CD4-positive, alpha-beta T cell (primary cell): ENCODE results near the gene TNFAIP1. TPM values are rescaled to one million over a fixed set of nuclear protein-coding genes. Genes with fewer than 3 reads are reported as not detected.

Source experiments
- ATAC-seq: fragments of 200-7000 bp; cut with Tn5 transposase; one replicate; pipeline ENCODE4 v1.10.0; 2022; ENCODE audit warnings: mild to moderate bottlenecking; ENCODE audit not compliant: poor library complexity
- CTCF ChIA-PET: fragments of 350-600 bp; sonication (Branson Sonifier 250); formaldehyde crosslinking; loops from one replicate; lab custom pipeline; 2021; ENCODE audit warnings: antibody characterized with exemption, inconsistent platforms; lab: Charles Lee
- POLR2A ChIA-PET: fragments of 350-600 bp; sonication (Branson Sonifier 250); formaldehyde crosslinking; loops from one replicate; lab custom pipeline; 2021; ENCODE audit warnings: antibody characterized with exemption, inconsistent platforms; lab: Charles Lee
- DNase-seq, 14 experiments: peaks; one replicate each; pipeline ENCODE4 v3.0.0-alpha.2; 2013 to 2020; ENCODE audit warnings: mixed read lengths in 2 of 14
- H3K27ac ChIP-seq, 2 donors: one replicate each; pipeline versions ENCODE4 v1.5.1 to v1.7.0; 2013; ENCODE audit warnings: low read length in 2 of 2, low read depth in 1 of 2, mild to moderate bottlenecking in 1 of 2
- H3K27me3 ChIP-seq, 2 experiments: 1 replicate in 1 of 2; 2 replicates in 1 of 2; pipeline versions ENCODE4 v1.6.1 to v1.7.0; 2013; ENCODE audit warnings: low read length in 2 of 2, control low read depth in 1 of 2, mild to moderate bottlenecking in 1 of 2, moderate library complexity in 1 of 2; ENCODE audit not compliant: insufficient read depth in 2 of 2, control insufficient read depth in 1 of 2
- H3K36me3 ChIP-seq: one replicate; pipeline ENCODE4 v1.6.1; 2013; ENCODE audit warnings: low read length, control low read depth; ENCODE audit not compliant: insufficient read depth
- H3K4me1 ChIP-seq: one replicate; pipeline ENCODE4 v1.6.1; 2013; ENCODE audit warnings: low read length, control low read depth; ENCODE audit not compliant: insufficient read depth
- H3K4me3 ChIP-seq: one replicate; pipeline ENCODE4 v1.5.1; 2013; ENCODE audit warnings: mild to moderate bottlenecking, low read length, moderate library complexity
- H3K9me3 ChIP-seq, 2 experiments: 1 replicate in 1 of 2; 2 replicates in 1 of 2; pipeline versions ENCODE4 v1.6.1 to v1.7.0; 2013; ENCODE audit warnings: low read length in 2 of 2, mild to moderate bottlenecking in 2 of 2, control low read depth in 1 of 2, moderate library complexity in 1 of 2; ENCODE audit not compliant: control insufficient read depth in 1 of 2, insufficient read depth in 1 of 2
- H3K27ac Mint-ChIP-seq: one replicate; pipeline ENCODE4 v1.8.0; 2020; ENCODE audit warnings: mixed read lengths
- H3K27me3 Mint-ChIP-seq: one replicate; pipeline ENCODE4 v1.8.0; 2021; ENCODE audit warnings: mixed read lengths
- H3K36me3 Mint-ChIP-seq: one replicate; pipeline ENCODE4 v1.8.0; 2021; ENCODE audit warnings: low read depth, mixed read lengths
- H3K4me1 Mint-ChIP-seq: one replicate; pipeline ENCODE4 v1.8.0; 2021; ENCODE audit warnings: low read depth, mixed read lengths
- H3K4me3 Mint-ChIP-seq: one replicate; pipeline ENCODE4 v1.8.0; 2020; ENCODE audit warnings: mild to moderate bottlenecking, mixed read lengths
- H3K9me3 Mint-ChIP-seq: one replicate; pipeline ENCODE4 v1.8.0; 2020; ENCODE audit warnings: mixed read lengths
- CTCF ChIP-seq: fragments of 200-600 bp; IDR thresholded peaks from one replicate; pipeline ENCODE4 v1.8.0; 2022; ENCODE audit warnings: antibody characterized with exemption, mild to moderate bottlenecking
- intact Hi-C, 2 experiments: fragments of 100-400 bp; cut with DNase I in 1 of 2; cut with micrococcal nuclease in 1 of 2; formaldehyde crosslinking; loops; one replicate each; pipeline versions ENCODE4 v1.15.1 to v1.9.0; 2023 to 2025; cut with DNase I, micrococcal nuclease
- total RNA-seq, 174 experiments: library from RNA in 2 of 174; stranded (reverse) in 2 of 174; gene quantifications; one replicate each; pipeline ENCODE4 v1.2.3 and lab custom pipeline; 2021 to 2026

Gene TNFAIP1
- total RNA-seq, 2 experiments from 2014 or later: 9.5 to 12.1 TPM

- Histone ChIP-seq H3K4me3 (no peak overlapping the region), H3K27ac (no peak overlapping the region), H3K36me3 (peaks cover 35% of the 10 kb centered on the region), H3K9me3 (no peaks in the 10 kb centered on the region), H3K27me3 (no peaks in the 10 kb centered on the region), H3K4me1 (peaks cover 6% of the 10 kb centered on the region)
- Mint-ChIP-seq H3K27ac (no peak overlapping the region), H3K4me3 (no peak overlapping the region), H3K36me3 (peaks cover 30% of the 10 kb centered on the region), H3K27me3 (no peaks in the 10 kb centered on the region), H3K4me1 (peaks cover 11% of the 10 kb centered on the region), H3K9me3 (no peaks in the 10 kb centered on the region)
- no peak for TF ChIP-seq CTCF
- no peak for DNase-seq
- CTCF ChIA-PET: no interaction called here
- POLR2A ChIA-PET: interaction anchor here (1.5 kb wide), 1 partner anchor 9 kb away, joined by 5 read pairs; the partner anchor contains the start of gene POLDIP2
- intact Hi-C loops: no loop called here
- no peak for ATAC-seq
Observed at GRCh38 chr17:28366605-28367004, 31.0 kb downstream of the TNFAIP1 start.

GRCh38 chr17:28367641-28368305 is 32.2 kb downstream of the TNFAIP1 start:
- Histone ChIP-seq H3K9me3 (no peaks in the 10 kb centered on the region), H3K27me3 (no peaks in the 10 kb centered on the region), H3K4me1 (peaks cover 15% of the 10 kb centered on the region), H3K36me3 (peaks cover 23% of the 10 kb centered on the region), H3K27ac (no peak overlapping the region), H3K4me3 (no peak overlapping the region)
- no peak overlapping the region for H3K4me3 Mint-ChIP-seq
- no peaks in the 10 kb centered on the region for H3K27me3 Mint-ChIP-seq
- DNase-seq: no peak
- POLR2A ChIA-PET: interaction anchor here (6.1 kb wide), 1 partner anchor 11 kb away, joined by 34 read pairs; the partner anchor contains the start of gene POLDIP2
- peaks cover 23% of the 10 kb centered on the region for H3K36me3 Mint-ChIP-seq
- TF ChIP-seq CTCF: no peak
- no peaks in the 10 kb centered on the region for H3K9me3 Mint-ChIP-seq
- CTCF ChIA-PET: interaction anchor here (1.9 kb wide), 1 partner anchor 49 kb away, joined by 7 read pairs; no protein-coding TSS in a partner anchor
- peaks cover 16% of the 10 kb centered on the region for H3K4me1 Mint-ChIP-seq
- H3K27ac Mint-ChIP-seq: no peak overlapping the region
- no peak for ATAC-seq
- intact Hi-C loops: no loop called here

- DNase-seq (no peak), ATAC-seq (no peak)
- ChIA-PET CTCF (interaction anchor here (1.9 kb wide), 1 partner anchor 48 kb away, joined by 7 read pairs; no protein-coding TSS in a partner anchor), POLR2A (interaction anchor here (2.0 to 6.1 kb wide), 3 partner anchors 11 to 33 kb away, joined by 6 to 34 read pairs (median 31); partner anchors contain the start of genes IFT20, POLDIP2 and TNFAIP1)
- Mint-ChIP-seq H3K4me1 (peaks cover 22% of the 10 kb centered on the region), H3K27ac (no peak overlapping the region), H3K36me3 (peaks cover 17% of the 10 kb centered on the region), H3K9me3 (no peaks in the 10 kb centered on the region), H3K27me3 (no peaks in the 10 kb centered on the region), H3K4me3 (peak overlapping the region; percentile 30)
- Histone ChIP-seq H3K36me3 (peaks cover 17% of the 10 kb centered on the region), H3K27ac (no peak overlapping the region), H3K4me3 (no peak overlapping the region), H3K27me3 (no peaks in the 10 kb centered on the region), H3K4me1 (peaks cover 21% of the 10 kb centered on the region), H3K9me3 (no peaks in the 10 kb centered on the region)
- TF ChIP-seq CTCF: no peak
- intact Hi-C loops: no loop called here
Observed at GRCh38 chr17:28368306-28368831, 32.8 kb downstream of the TNFAIP1 start.
